Mucosa of rectum (tissue), 2 donors: ENCODE measurements around the gene BICRA.

ENCODE experiments used
- H3K27ac ChIP-seq, 2 donors: one replicate each; pipeline ENCODE4 v1.7.0; 2013; ENCODE audit warnings: inconsistent platforms in 2 of 2, low read depth in 2 of 2, low read length in 2 of 2
- H3K27me3 ChIP-seq, 2 donors: one replicate each; pipeline ENCODE4 v1.7.0; 2013; ENCODE audit warnings: low read length in 2 of 2; ENCODE audit not compliant: control insufficient read depth in 2 of 2, insufficient read depth in 2 of 2
- H3K36me3 ChIP-seq, 2 donors: one replicate each; pipeline ENCODE4 v1.7.0; 2013; ENCODE audit warnings: low read length in 2 of 2; ENCODE audit not compliant: control insufficient read depth in 2 of 2, insufficient read depth in 2 of 2
- H3K4me1 ChIP-seq, 2 donors: one replicate each; pipeline ENCODE4 v1.7.0; 2013; ENCODE audit warnings: low read length in 2 of 2, mild to moderate bottlenecking in 1 of 2; ENCODE audit not compliant: control insufficient read depth in 2 of 2, insufficient read depth in 2 of 2
- H3K4me3 ChIP-seq, 2 donors: one replicate each; pipeline ENCODE4 v1.7.0; 2013; ENCODE audit warnings: low read length in 2 of 2
- H3K9ac ChIP-seq, 2 donors: one replicate each; pipeline ENCODE4 v1.7.0; 2013; ENCODE audit warnings: low read length in 2 of 2, low read depth in 1 of 2, mild to moderate bottlenecking in 1 of 2
- H3K9me3 ChIP-seq, 2 donors: one replicate each; pipeline ENCODE4 v1.7.0; 2013; ENCODE audit warnings: low read length in 2 of 2; ENCODE audit not compliant: control insufficient read depth in 2 of 2
- donor health status: healthy.
- donor health status: Normal muscosa, but diverticular disease.

The BICRA gene

DNA sequence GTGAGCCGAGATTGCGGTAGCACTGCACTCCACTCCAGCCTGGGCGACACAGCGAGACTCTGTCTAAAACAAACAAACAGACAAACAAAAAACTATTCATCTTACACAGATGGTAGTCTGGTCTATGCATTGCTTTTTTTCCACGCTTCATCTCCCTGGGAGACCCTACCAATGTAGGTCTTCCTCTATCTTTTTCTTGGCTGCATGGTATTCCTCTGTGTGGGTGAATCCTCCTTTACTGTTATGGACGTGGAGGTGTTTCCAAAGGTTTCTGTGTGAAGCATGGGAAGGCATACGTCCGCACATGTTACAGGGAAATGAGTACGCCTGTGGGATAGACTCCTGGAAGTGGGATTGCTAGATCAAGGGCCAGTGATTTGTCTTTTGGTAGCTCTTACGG, 5.6 kb downstream of the BICRA start:
- Histone ChIP-seq H3K27ac (no peak overlapping the region), H3K4me1 (peaks cover 9 to 18% of the 10 kb centered on the region in 2 donors)

DNA sequence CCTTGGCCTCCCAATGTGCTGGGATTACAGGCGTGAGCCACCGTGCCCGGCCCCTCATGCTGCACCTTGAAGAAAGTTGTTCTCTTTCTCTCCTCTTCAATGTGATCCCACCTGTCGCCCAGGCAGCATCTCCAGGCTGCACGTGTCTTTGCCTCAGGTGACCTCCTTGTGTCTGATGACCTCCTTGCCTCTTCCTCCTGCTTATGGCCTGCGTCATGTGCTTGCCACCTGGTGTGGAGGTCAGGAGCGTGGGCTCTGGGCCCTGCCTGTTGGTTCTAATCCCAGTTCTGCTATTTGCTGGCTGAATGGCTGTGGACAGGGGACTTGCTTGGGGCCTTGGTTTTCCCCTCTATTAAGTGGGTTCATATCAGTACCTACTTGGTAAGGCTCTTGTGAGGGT, 6.3 kb downstream of the BICRA start:
- H3K9ac ChIP-seq: no peak overlapping the region
- peaks cover 3 to 9% of the 10 kb centered on the region in 2 donors for H3K36me3 ChIP-seq
- H3K4me1 ChIP-seq: peaks cover 8 to 18% of the 10 kb centered on the region in 2 donors
- no peak overlapping the region for H3K4me3 ChIP-seq
- H3K27ac ChIP-seq: no peak overlapping the region
- H3K27me3 ChIP-seq: no peaks in the 10 kb centered on the region
- no peaks in the 10 kb centered on the region for H3K9me3 ChIP-seq

More for the DNA sequence above, 5.6 kb downstream of the BICRA start:
- Histone ChIP-seq H3K9ac (no peak overlapping the region), H3K27me3 (no peaks in the 10 kb centered on the region), H3K9me3 (no peaks in the 10 kb centered on the region), H3K4me3 (no peak overlapping the region), H3K36me3 (peaks cover 3 to 9% of the 10 kb centered on the region in 2 donors)

GRCh38 chr19:47615714-47616113, 6.8 kb downstream of the BICRA start:
- Histone ChIP-seq H3K4me3 (no peak overlapping the region), H3K27me3 (no peaks in the 10 kb centered on the region), H3K27ac (no peak overlapping the region), H3K4me1 (peaks cover 3 to 15% of the 10 kb centered on the region in 2 donors), H3K36me3 (peaks cover 3 to 9% of the 10 kb centered on the region in 2 donors), H3K9me3 (no peaks in the 10 kb centered on the region), H3K9ac (no peak overlapping the region)

- H3K9me3 ChIP-seq: no peaks in the 10 kb centered on the region
- peaks cover 4 to 9% of the 10 kb centered on the region in 2 donors for H3K4me1 ChIP-seq
- no peak overlapping the region for H3K4me3 ChIP-seq
- no peak overlapping the region for H3K27ac ChIP-seq
- H3K36me3 ChIP-seq: peaks cover 3 to 9% of the 10 kb centered on the region in 2 donors
- H3K27me3 ChIP-seq: no peaks in the 10 kb centered on the region
- H3K9ac ChIP-seq: no peak overlapping the region
Measured at GRCh38 chr19:47618771-47619170, 9.8 kb downstream of the BICRA start.

GRCh38 chr19:47619763-47620162, 10.8 kb downstream of the BICRA start:
- Histone ChIP-seq H3K27me3 (no peaks in the 10 kb centered on the region), H3K36me3 (peaks cover under 1 to 7% of the 10 kb centered on the region in 2 donors), H3K9ac (no peak overlapping the region), H3K9me3 (no peaks in the 10 kb centered on the region), H3K4me1 (peaks cover 6 to 9% of the 10 kb centered on the region in 2 donors), H3K27ac (no peak overlapping the region), H3K4me3 (no peak overlapping the region)

DNA sequence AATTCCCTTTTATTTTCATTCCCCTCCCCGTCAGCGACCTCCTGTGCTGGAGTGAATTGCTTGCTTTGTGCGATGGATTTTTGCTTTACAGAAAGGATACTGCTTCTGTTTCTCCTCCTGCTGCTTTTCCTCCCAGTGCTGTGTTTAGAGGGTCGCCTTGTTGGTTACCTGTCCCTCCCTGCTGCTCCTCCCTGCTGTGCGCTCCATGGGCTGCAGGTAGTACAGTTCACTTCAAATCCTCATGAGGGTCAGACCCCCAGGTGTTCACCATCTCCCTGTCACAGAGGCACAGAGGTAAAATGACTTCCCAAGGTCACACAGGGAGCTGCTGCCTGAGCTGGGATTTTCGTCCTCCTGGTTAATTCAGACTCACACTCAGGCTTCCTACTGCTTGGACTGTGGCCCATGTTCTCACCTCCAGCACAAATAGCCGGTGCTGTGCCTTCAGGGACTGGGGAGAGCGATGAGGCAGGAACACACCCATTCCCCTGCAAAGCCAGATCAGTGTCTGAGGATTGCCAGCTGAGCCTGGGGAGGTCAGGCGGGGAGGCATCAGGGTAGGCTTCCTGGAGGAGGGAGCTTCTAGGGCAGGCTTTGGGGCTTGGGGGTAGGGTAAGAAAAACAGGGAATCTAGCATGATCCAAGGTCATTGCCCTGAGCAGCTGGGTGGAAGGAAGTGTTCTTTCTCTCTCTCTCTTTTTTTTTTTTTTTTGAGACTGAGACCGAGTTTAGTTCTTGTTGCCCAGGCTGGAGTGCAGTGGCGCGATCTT, 14.4 kb downstream of the BICRA start:
- peaks cover 12 to 13% of the 10 kb centered on the region in 2 donors for H3K4me1 ChIP-seq
- H3K9ac ChIP-seq: no peak overlapping the region
- H3K4me3 ChIP-seq: no peak overlapping the region
- H3K27me3 ChIP-seq: no peaks in the 10 kb centered on the region
- H3K9me3 ChIP-seq: no peaks in the 10 kb centered on the region
- peaks cover 0 to 2% of the 10 kb centered on the region in 2 donors for H3K36me3 ChIP-seq
- no peak overlapping the region for H3K27ac ChIP-seq

GRCh38 chr19:47623921-47624391, 15.0 kb downstream of the BICRA start:
- Histone ChIP-seq H3K27ac (no peak overlapping the region), H3K4me3 (no peak overlapping the region), H3K9ac (no peak overlapping the region), H3K36me3 (no peaks in the 10 kb centered on the region), H3K9me3 (no peaks in the 10 kb centered on the region), H3K27me3 (no peaks in the 10 kb centered on the region), H3K4me1 (peaks cover 8 to 13% of the 10 kb centered on the region in 2 donors)

- H3K36me3 ChIP-seq: no peaks in the 10 kb centered on the region
- no peaks in the 10 kb centered on the region for H3K9me3 ChIP-seq
- H3K9ac ChIP-seq: no peak overlapping the region
- no peak overlapping the region for H3K4me3 ChIP-seq
- H3K4me1 ChIP-seq: peaks cover 8 to 13% of the 10 kb centered on the region in 2 donors
- H3K27me3 ChIP-seq: no peaks in the 10 kb centered on the region
- peak overlapping the region in 1 of 2 donors; percentile 32 for H3K27ac ChIP-seq
Measured at GRCh38 chr19:47625650-47626049, 16.7 kb downstream of the BICRA start.

GRCh38 chr19:47626238-47626637, 17.3 kb downstream of the BICRA start:
- Histone ChIP-seq H3K27me3 (no peaks in the 10 kb centered on the region), H3K27ac (peak overlapping the region in 1 of 2 donors; percentile 32), H3K9me3 (no peaks in the 10 kb centered on the region), H3K4me1 (peaks cover 8 to 13% of the 10 kb centered on the region in 2 donors), H3K36me3 (no peaks in the 10 kb centered on the region), H3K4me3 (no peak overlapping the region), H3K9ac (no peak overlapping the region)

- H3K9ac ChIP-seq: no peak overlapping the region
- H3K4me1 ChIP-seq: peaks cover 8 to 13% of the 10 kb centered on the region in 2 donors
- H3K9me3 ChIP-seq: no peaks in the 10 kb centered on the region
- H3K36me3 ChIP-seq: no peaks in the 10 kb centered on the region
- H3K27ac ChIP-seq: no peak overlapping the region
- H3K4me3 ChIP-seq: no peak overlapping the region
- no peaks in the 10 kb centered on the region for H3K27me3 ChIP-seq
Measured at GRCh38 chr19:47628078-47628771, 19.3 kb downstream of the BICRA start.
